ENCODE results near the gene CDKAL1.

DNA sequence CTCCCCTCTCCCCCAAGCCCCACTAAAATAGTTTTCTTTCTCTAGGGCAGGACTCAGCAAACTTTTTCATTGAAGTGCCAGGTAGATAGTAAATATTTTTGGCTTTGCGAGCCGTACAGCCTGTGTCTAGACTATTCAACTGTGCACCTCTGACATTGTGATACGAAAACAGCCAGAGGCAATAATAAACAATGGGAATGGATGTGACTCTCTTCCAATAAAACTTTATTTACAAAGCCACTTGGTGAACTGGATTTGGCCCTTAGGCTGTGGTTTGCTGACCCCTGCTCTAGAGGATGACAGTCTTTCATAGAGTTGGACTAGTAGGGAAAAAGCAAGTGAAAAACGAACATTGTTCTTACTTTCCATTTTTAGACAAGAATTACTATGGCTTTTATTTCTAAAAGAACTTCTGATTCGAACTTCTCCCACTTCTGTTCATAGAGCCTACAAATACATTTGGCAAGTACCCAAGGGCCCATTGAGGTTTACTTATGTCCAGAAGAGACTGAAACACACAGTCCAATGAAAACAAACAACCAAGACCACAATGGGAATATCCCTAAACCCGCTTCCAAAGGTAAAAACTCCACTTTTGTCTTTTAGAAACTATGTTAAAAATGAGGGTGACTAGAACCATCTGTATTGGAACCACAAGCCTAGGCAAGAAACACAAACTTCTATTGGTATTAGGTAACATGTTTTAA, 46.4 kb upstream of the CDKAL1 start:
- TF ChIP-seq YY1 (IDR thresholded peaks at IDR 0.05; ENCODE audit: insufficient read depth, insufficient read length), result no peak
- TF ChIP-seq ZNF274 (IDR thresholded peaks at IDR 0.05; ENCODE audit: low read depth, low read length), result no peak
